Measurements from ENCODE around the gene ENOX1.

Gene ENOX1

DNA sequence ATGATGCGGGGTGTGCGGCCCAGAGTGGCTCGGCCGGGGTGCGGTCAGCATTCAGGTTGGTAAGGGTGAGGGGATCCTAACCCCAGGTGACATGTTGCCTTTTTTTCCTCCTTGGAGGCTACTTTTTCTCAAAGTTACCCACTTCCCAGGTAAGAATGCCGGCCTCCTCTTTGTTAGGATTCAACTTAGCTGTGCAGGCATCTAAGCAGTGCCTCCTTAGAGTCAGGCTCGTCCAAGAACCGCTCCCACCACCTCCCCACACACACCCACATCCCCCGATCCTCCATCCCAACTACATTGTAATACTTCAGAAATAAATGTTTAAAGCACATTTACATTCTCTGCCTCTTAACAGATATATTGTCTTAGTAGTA is 733 bp upstream of the ENOX1 start:
- peaks cover 35% of the 10 kb centered on the region for H3K4me1 ChIP-seq
- H3K4me3 ChIP-seq: peak overlapping the region; percentile 73
- no peaks in the 10 kb centered on the region for H3K36me3 ChIP-seq
- 0 out of 2 replicates have a peak, but pooled peaks cover 10% of the 10 kb centered on the region for H4K20me1 ChIP-seq
- peaks cover 28% of the 10 kb centered on the region for H3K27me3 ChIP-seq
- no peak for TF ChIP-seq Cebpa-rat (IDR thresholded peaks at IDR 0.05)
- no peaks in the 10 kb centered on the region for H3K9me3 ChIP-seq
- no peak overlapping the region for H3K27ac ChIP-seq
- H3K4me2 ChIP-seq: peak overlapping the region; percentile 98
- H3K9ac ChIP-seq: peak overlapping the region; percentile 76

GRCh38 chr13:43786472-43786765 is 353 bp downstream of the ENOX1 start:
- H3K4me1 ChIP-seq: peaks cover 30% of the 10 kb centered on the region
- H3K4me2 ChIP-seq: peak overlapping the region; percentile 98
- no peaks in the 10 kb centered on the region for H3K36me3 ChIP-seq
- no peaks in the 10 kb centered on the region for H3K9me3 ChIP-seq
- no peak for TF ChIP-seq Cebpa-rat (IDR thresholded peaks at IDR 0.05)
- H3K27me3 ChIP-seq: peaks cover 28% of the 10 kb centered on the region
- peak overlapping the region; percentile 76; the same call in 1 of the 2 replicates for H3K9ac ChIP-seq
- peak overlapping the region; percentile 73 for H3K4me3 ChIP-seq
- 0 out of 2 replicates have a peak, but pooled peaks cover 10% of the 10 kb centered on the region for H4K20me1 ChIP-seq
- no peak overlapping the region for H3K27ac ChIP-seq

GRCh38 chr13:43785650-43786471 is 911 bp downstream of the ENOX1 start:
- no peak for TF ChIP-seq Cebpa-rat (IDR thresholded peaks at IDR 0.05)
- Histone ChIP-seq H3K36me3 (no peaks in the 10 kb centered on the region), H3K27ac (no peak overlapping the region), H3K27me3 (peaks cover 28% of the 10 kb centered on the region), H3K9ac (0 out of 2 replicates have a peak overlapping the region, but pooled peaks have one; percentile 76), H4K20me1 (0 out of 2 replicates have a peak, but pooled peaks cover 10% of the 10 kb centered on the region), H3K4me3 (peak overlapping the region; percentile 73), H3K4me2 (peak overlapping the region; percentile 98), H3K9me3 (no peaks in the 10 kb centered on the region), H3K4me1 (peaks cover 30% of the 10 kb centered on the region)

DNA sequence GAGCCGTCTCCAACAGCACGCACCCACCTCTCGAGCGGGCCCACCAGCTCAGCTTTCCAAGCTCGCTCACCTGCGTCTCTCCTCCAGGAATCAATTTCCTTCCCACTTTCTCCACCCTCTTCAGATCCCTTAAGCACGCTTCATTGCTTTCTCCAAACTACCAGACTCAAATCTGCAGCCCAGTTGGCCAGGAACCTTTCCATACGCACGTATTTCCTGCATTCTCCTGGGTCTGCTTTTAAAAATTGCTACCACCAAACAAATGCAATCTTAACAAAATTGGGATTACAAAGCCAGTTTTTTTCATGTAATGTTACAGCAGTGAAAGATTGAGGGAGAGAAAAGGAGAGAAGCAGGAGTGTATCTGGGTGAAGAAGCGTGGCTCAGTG is 1.5 kb downstream of the ENOX1 start:
- H3K4me3 ChIP-seq: peak overlapping the region; percentile 73; the same call in 1 of the 2 replicates
- no peak overlapping the region for H3K27ac ChIP-seq

GRCh38 chr13:43784496-43784895 is 2.3 kb downstream of the ENOX1 start:
- no peak overlapping the region for H3K4me2 ChIP-seq
- no peak overlapping the region for H3K4me3 ChIP-seq
- peaks cover 30% of the 10 kb centered on the region for H3K4me1 ChIP-seq
- H3K9me3 ChIP-seq: no peaks in the 10 kb centered on the region
- TF ChIP-seq Cebpa-rat (IDR thresholded peaks at IDR 0.05): no peak
- H3K36me3 ChIP-seq: no peaks in the 10 kb centered on the region
- H4K20me1 ChIP-seq: 0 out of 2 replicates have a peak, but pooled peaks cover 10% of the 10 kb centered on the region
- H3K27ac ChIP-seq: no peak overlapping the region
- H3K9ac ChIP-seq: no peak overlapping the region
- H3K27me3 ChIP-seq: peaks cover 28% of the 10 kb centered on the region

More for the DNA sequence above, 1.5 kb downstream of the ENOX1 start:
- Histone ChIP-seq H3K27me3 (peaks cover 28% of the 10 kb centered on the region), H3K9ac (no peak overlapping the region), H3K9me3 (no peaks in the 10 kb centered on the region), H3K4me2 (peak overlapping the region; percentile 98), H3K4me1 (peaks cover 30% of the 10 kb centered on the region), H3K36me3 (no peaks in the 10 kb centered on the region), H4K20me1 (0 out of 2 replicates have a peak, but pooled peaks cover 10% of the 10 kb centered on the region)
- no peak for TF ChIP-seq Cebpa-rat (IDR thresholded peaks at IDR 0.05)

- TF ChIP-seq Cebpa-rat (IDR thresholded peaks at IDR 0.05): no peak
- no peak overlapping the region for H3K4me3 ChIP-seq
- no peak overlapping the region for H3K4me2 ChIP-seq
- 0 out of 2 replicates have a peak, but pooled peaks cover 10% of the 10 kb centered on the region for H4K20me1 ChIP-seq
- no peaks in the 10 kb centered on the region for H3K9me3 ChIP-seq
- peaks cover 28% of the 10 kb centered on the region for H3K27me3 ChIP-seq
- no peak overlapping the region for H3K27ac ChIP-seq
- H3K36me3 ChIP-seq: no peaks in the 10 kb centered on the region
- H3K9ac ChIP-seq: no peak overlapping the region
- peaks cover 30% of the 10 kb centered on the region for H3K4me1 ChIP-seq
These were observed 3.0 kb downstream of the ENOX1 start for GRCh38 chr13:43783820-43784219.

DNA sequence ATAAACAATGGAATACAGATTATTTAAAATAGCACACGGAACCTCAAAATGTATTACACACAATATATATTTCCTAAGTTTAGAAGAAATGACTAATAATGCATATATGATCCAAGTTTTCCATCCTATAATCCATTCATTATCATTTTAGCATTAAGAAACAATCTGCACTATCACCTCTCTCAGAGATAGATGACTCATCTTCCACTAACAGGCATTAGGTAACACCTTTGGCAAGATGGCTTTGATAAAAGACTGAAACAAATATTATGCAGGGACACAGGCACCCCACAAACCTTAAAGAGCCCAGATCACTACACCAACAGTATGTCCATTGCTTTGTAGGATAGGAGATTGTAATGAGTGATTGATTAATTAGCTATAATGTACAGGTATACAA is 4.1 kb downstream of the ENOX1 start:
- Histone ChIP-seq H3K9ac (no peak overlapping the region), H4K20me1 (0 out of 2 replicates have a peak, but pooled peaks cover 10% of the 10 kb centered on the region), H3K27me3 (peaks cover 26% of the 10 kb centered on the region), H3K27ac (no peak overlapping the region), H3K9me3 (no peaks in the 10 kb centered on the region), H3K4me3 (no peak overlapping the region), H3K4me1 (peaks cover 23% of the 10 kb centered on the region), H3K4me2 (no peak overlapping the region), H3K36me3 (no peaks in the 10 kb centered on the region)
- TF ChIP-seq Cebpa-rat (IDR thresholded peaks at IDR 0.05): no peak

DNA sequence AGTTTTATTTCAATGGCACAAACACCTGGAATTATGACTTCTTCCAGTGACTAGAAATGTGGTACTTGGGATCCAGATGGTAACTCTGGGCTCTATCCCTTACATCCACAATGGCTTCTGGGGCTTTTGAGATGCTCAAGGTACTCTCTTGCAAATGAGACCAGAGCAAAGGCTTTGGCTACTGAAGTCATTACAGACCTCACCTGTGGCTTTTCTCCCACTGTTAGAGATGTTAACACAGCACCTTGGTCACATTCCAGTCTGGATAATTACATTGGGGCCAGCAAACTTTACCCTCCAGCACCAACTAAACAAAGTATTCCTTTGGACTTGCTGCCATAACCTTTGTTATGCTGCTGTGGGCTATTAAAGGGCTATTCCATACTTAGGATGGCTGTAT is 6.1 kb downstream of the ENOX1 start:
- Histone ChIP-seq H3K4me2 (no peak overlapping the region), H3K36me3 (no peaks in the 10 kb centered on the region), H3K27ac (no peak overlapping the region), H3K27me3 (peaks cover 6% of the 10 kb centered on the region), H3K4me3 (no peak overlapping the region), H3K4me1 (peaks cover 13% of the 10 kb centered on the region; the same call in 1 of the 2 replicates), H3K9me3 (no peaks in the 10 kb centered on the region), H4K20me1 (0 out of 2 replicates have a peak, but pooled peaks cover 8% of the 10 kb centered on the region), H3K9ac (no peak overlapping the region)
- no peak for TF ChIP-seq Cebpa-rat (IDR thresholded peaks at IDR 0.05)

GRCh38 chr13:43776501-43777079 is 10.2 kb downstream of the ENOX1 start:
- no peaks in the 10 kb centered on the region for H3K9me3 ChIP-seq
- no peak overlapping the region for H3K4me2 ChIP-seq
- H3K27ac ChIP-seq: no peak overlapping the region
- H3K36me3 ChIP-seq: no peaks in the 10 kb centered on the region
- no peaks in the 10 kb centered on the region for H3K27me3 ChIP-seq
- H3K4me1 ChIP-seq: no peaks in the 10 kb centered on the region
- H3K9ac ChIP-seq: no peak overlapping the region
- no peak for TF ChIP-seq Cebpa-rat (IDR thresholded peaks at IDR 0.05)
- H4K20me1 ChIP-seq: no peaks in the 10 kb centered on the region
- H3K4me3 ChIP-seq: no peak overlapping the region

GRCh38 chr13:43776006-43776405 is 10.8 kb downstream of the ENOX1 start:
- no peak for TF ChIP-seq Cebpa-rat (IDR thresholded peaks at IDR 0.05)
- Histone ChIP-seq H3K4me1 (no peaks in the 10 kb centered on the region), H3K27ac (no peak overlapping the region), H3K4me3 (no peak overlapping the region), H3K9ac (no peak overlapping the region), H3K36me3 (no peaks in the 10 kb centered on the region), H3K9me3 (no peaks in the 10 kb centered on the region), H4K20me1 (no peaks in the 10 kb centered on the region), H3K27me3 (no peaks in the 10 kb centered on the region), H3K4me2 (no peak overlapping the region)
